Erythroblast (primary cell): ENCODE results near the gene TFB1M.

Source experiments
- GATA1 ChIP-seq: IDR thresholded peaks from 2 replicates; pipeline ENCODE4 v1.6.1; 2011; ENCODE audit warnings: low read depth, mild to moderate bottlenecking, control low read depth, low read length, moderate library complexity
- POLR2A ChIP-seq: IDR thresholded peaks from 2 replicates; pipeline ENCODE4 v1.6.1; 2011; ENCODE audit warnings: mild to moderate bottlenecking, low read length

GRCh38 chr6:155234687-155235086 lies 79.6 kb downstream of the TFB1M start:
- TF ChIP-seq POLR2A (no peak), GATA1 (no peak)
